ACC112 (cell line): Measurements from ENCODE around the gene PLA2G2D.

ENCODE experiments used
- H2AFZ ChIP-seq: fragments of 200-600 bp; sonication (generic); one replicate; pipeline ENCODE4 v1.6.0; 2017; ENCODE audit warnings: antibody characterized with exemption, low read length; ENCODE audit not compliant: unreplicated experiment
- H3K27ac ChIP-seq: fragments of 200-600 bp; sonication (generic); 2 replicates; pipeline ENCODE4 v1.5.1; 2014; ENCODE audit warnings: low read depth, mild to moderate bottlenecking, antibody characterized with exemption, low read length, moderate library complexity
- H3K27me3 ChIP-seq: fragments of 200-600 bp; sonication (generic); 2 replicates; pipeline ENCODE4 v1.6.1; 2014; ENCODE audit warnings: mild to moderate bottlenecking, antibody characterized with exemption, low read length, moderate library complexity, mixed read lengths; ENCODE audit not compliant: insufficient read depth
- H3K36me3 ChIP-seq: fragments of 200-600 bp; sonication (generic); 2 replicates; pipeline ENCODE4 v1.6.1; 2016; ENCODE audit warnings: mild to moderate bottlenecking, antibody characterized with exemption, low read length, moderate library complexity, mixed read lengths; ENCODE audit not compliant: insufficient read depth
- H3K4me1 ChIP-seq: fragments of 200-600 bp; sonication (generic); one replicate; pipeline ENCODE4 v1.6.1; 2016; ENCODE audit warnings: low read length, mixed read lengths; ENCODE audit not compliant: insufficient read depth, unreplicated experiment, control insufficient read depth
- H3K4me3 ChIP-seq: fragments of 200-600 bp; sonication (generic); 2 replicates; pipeline ENCODE4 v1.5.1; 2014; ENCODE audit warnings: mild to moderate bottlenecking, low read depth, low read length
- H3K79me2 ChIP-seq: fragments of 200-600 bp; sonication (generic); one replicate; pipeline ENCODE4 v1.6.0; 2016; ENCODE audit warnings: low read length; ENCODE audit not compliant: control insufficient read depth, unreplicated experiment, insufficient read depth

Gene PLA2G2D

GRCh38 chr1:20119347-20119746 lies at the start of gene PLA2G2D:
Gene PLA2G2D, minus strand, starts transcription at chr1:20119536. Its CDS starts 38 bp downstream, at chr1:20119498.
- H3K4me3 ChIP-seq: no peak within 1 kb of the TSS
- H3K36me3 ChIP-seq: no peaks in the 10 kb centered on the region
- peaks cover 57% of the 10 kb centered on the region for H3K27me3 ChIP-seq
- H2AFZ ChIP-seq: no peak within 1 kb of the TSS
- H3K27ac ChIP-seq: no peak within 1 kb of the TSS
- H3K4me1 ChIP-seq: peaks cover 3% of the 10 kb centered on the region
- H3K79me2 ChIP-seq: no peaks in the 10 kb centered on the region

GRCh38 chr1:20168564-20169491 lies 49.5 kb upstream of the PLA2G2D start:
- H3K4me3 ChIP-seq: no peak overlapping the region
- no peak overlapping the region for H3K27ac ChIP-seq
- no peaks in the 10 kb centered on the region for H3K4me1 ChIP-seq
- H2AFZ ChIP-seq: no peak overlapping the region
- H3K79me2 ChIP-seq: no peaks in the 10 kb centered on the region
- no peaks in the 10 kb centered on the region for H3K36me3 ChIP-seq
- peaks cover 35% of the 10 kb centered on the region for H3K27me3 ChIP-seq

GRCh38 chr1:20167126-20167525 lies 47.8 kb upstream of the PLA2G2D start:
- H3K79me2 ChIP-seq: no peaks in the 10 kb centered on the region
- H3K4me1 ChIP-seq: no peaks in the 10 kb centered on the region
- H3K4me3 ChIP-seq: no peak overlapping the region
- no peak overlapping the region for H2AFZ ChIP-seq
- peaks cover 43% of the 10 kb centered on the region for H3K27me3 ChIP-seq
- no peaks in the 10 kb centered on the region for H3K36me3 ChIP-seq
- no peak overlapping the region for H3K27ac ChIP-seq

- Histone ChIP-seq H3K27ac (no peak overlapping the region), H3K4me3 (no peak overlapping the region), H2AFZ (no peak overlapping the region), H3K4me1 (no peaks in the 10 kb centered on the region), H3K79me2 (no peaks in the 10 kb centered on the region), H3K27me3 (peaks cover 43% of the 10 kb centered on the region), H3K36me3 (no peaks in the 10 kb centered on the region)
Observed at GRCh38 chr1:20166051-20166450, 46.7 kb upstream of the PLA2G2D start.

GRCh38 chr1:20165522-20165951 lies 46.2 kb upstream of the PLA2G2D start:
- H3K27me3 ChIP-seq: peaks cover 43% of the 10 kb centered on the region
- H3K4me3 ChIP-seq: no peak overlapping the region
- no peaks in the 10 kb centered on the region for H3K4me1 ChIP-seq
- no peak overlapping the region for H2AFZ ChIP-seq
- H3K79me2 ChIP-seq: no peaks in the 10 kb centered on the region
- H3K36me3 ChIP-seq: no peaks in the 10 kb centered on the region
- H3K27ac ChIP-seq: no peak overlapping the region

- no peak overlapping the region for H2AFZ ChIP-seq
- H3K4me1 ChIP-seq: no peaks in the 10 kb centered on the region
- H3K27ac ChIP-seq: no peak overlapping the region
- H3K36me3 ChIP-seq: no peaks in the 10 kb centered on the region
- H3K79me2 ChIP-seq: no peaks in the 10 kb centered on the region
- H3K4me3 ChIP-seq: no peak overlapping the region
- H3K27me3 ChIP-seq: peaks cover 43% of the 10 kb centered on the region
Observed at GRCh38 chr1:20164694-20165202, 45.4 kb upstream of the PLA2G2D start.

- no peak overlapping the region for H3K27ac ChIP-seq
- H2AFZ ChIP-seq: no peak overlapping the region
- peaks cover 11% of the 10 kb centered on the region for H3K27me3 ChIP-seq
- H3K4me1 ChIP-seq: no peaks in the 10 kb centered on the region
- no peak overlapping the region for H3K4me3 ChIP-seq
- H3K79me2 ChIP-seq: no peaks in the 10 kb centered on the region
- H3K36me3 ChIP-seq: no peaks in the 10 kb centered on the region
Observed at GRCh38 chr1:20160034-20160433, 40.7 kb upstream of the PLA2G2D start.

GRCh38 chr1:20158358-20159070 lies 39.2 kb upstream of the PLA2G2D start:
- Histone ChIP-seq H3K4me3 (no peak overlapping the region), H3K27ac (no peak overlapping the region), H2AFZ (no peak overlapping the region), H3K27me3 (peaks cover 8% of the 10 kb centered on the region; the same call in 1 of the 2 replicates), H3K36me3 (no peaks in the 10 kb centered on the region), H3K4me1 (no peaks in the 10 kb centered on the region), H3K79me2 (no peaks in the 10 kb centered on the region)

- Histone ChIP-seq H3K36me3 (no peaks in the 10 kb centered on the region), H3K27ac (no peak overlapping the region), H3K27me3 (no peaks in the 10 kb centered on the region), H3K79me2 (no peaks in the 10 kb centered on the region), H3K4me3 (peak overlapping the region; percentile 72), H3K4me1 (no peaks in the 10 kb centered on the region), H2AFZ (peak overlapping the region; percentile 99)
Observed at GRCh38 chr1:20154301-20154831, 35.0 kb upstream of the PLA2G2D start.

GRCh38 chr1:20153000-20153418 lies 33.7 kb upstream of the PLA2G2D start:
- no peaks in the 10 kb centered on the region for H3K36me3 ChIP-seq
- H3K27me3 ChIP-seq: no peaks in the 10 kb centered on the region
- H3K27ac ChIP-seq: no peak overlapping the region
- H3K4me1 ChIP-seq: no peaks in the 10 kb centered on the region
- no peak overlapping the region for H2AFZ ChIP-seq
- no peak overlapping the region for H3K4me3 ChIP-seq
- no peaks in the 10 kb centered on the region for H3K79me2 ChIP-seq
